OCI-LY3 (cell line): ENCODE measurements around the gene NRP2.

ENCODE experiments used
- H2AFZ ChIP-seq: fragments of 200-600, 300-600 bp; shearing (Covaris generic); 2 replicates; pipeline ENCODE4 v1.6.0; 2014; ENCODE audit warnings: antibody characterized with exemption, low read depth, low read length
- H3K27ac ChIP-seq: fragments of 200-600, 300-600 bp; sonication (generic); 2 replicates; pipeline ENCODE4 v1.5.1; 2014; ENCODE audit warnings: mild to moderate bottlenecking, low read length, moderate library complexity, mixed read lengths
- H3K27me3 ChIP-seq: fragments of 200-600, 300-600 bp; sonication (generic); 2 replicates; pipeline ENCODE4 v1.6.1; 2014; ENCODE audit warnings: low read depth, low read length, mixed read lengths
- H3K36me3 ChIP-seq: fragments of 200-600, 300-600 bp; sonication (generic); replicated peaks from 2 replicates; pipeline ENCODE3; 2014; ENCODE audit warnings: low read depth, low read length, mixed read lengths
- H3K4me1 ChIP-seq: fragments of 300-600, 200-600 bp; sonication (generic); 2 replicates; pipeline ENCODE4 v1.6.1; 2014; ENCODE audit warnings: low read length, mixed read lengths
- H3K4me2 ChIP-seq: fragments of 200-600, 300-600 bp; sonication (generic); 2 replicates; pipeline ENCODE4 v1.6.1; 2014; ENCODE audit warnings: low read length, mixed read lengths
- H3K4me3 ChIP-seq: fragments of 300-600, 200-600 bp; sonication (generic); 2 replicates; pipeline ENCODE4 v1.5.1; 2014; ENCODE audit warnings: antibody characterized with exemption, mild to moderate bottlenecking, low read length, moderate library complexity
- H3K79me2 ChIP-seq: fragments of 300-600, 200-600 bp; shearing (Covaris generic); 2 replicates; pipeline ENCODE4 v1.6.1; 2014; ENCODE audit warnings: mild to moderate bottlenecking, low read length, mixed read lengths
- H3K9ac ChIP-seq: fragments of 300-600, 200-600 bp; shearing (Covaris generic); 2 replicates; pipeline ENCODE4 v1.6.0; 2014; ENCODE audit warnings: mild to moderate bottlenecking, low read length, moderate library complexity
- H3K9me3 ChIP-seq: fragments of 200-600, 300-600 bp; shearing (Covaris generic); 2 replicates; pipeline ENCODE4 v1.6.1; 2014; ENCODE audit warnings: low read length, mixed read lengths; ENCODE audit not compliant: insufficient read depth
- H4K20me1 ChIP-seq: fragments of 200-600, 300-600 bp; sonication (generic); 2 replicates; pipeline ENCODE4 v1.6.1; 2016; ENCODE audit warnings: low read length, mixed read lengths; ENCODE audit not compliant: insufficient read depth
- EZH2phosphoT487 ChIP-seq: fragments of 200-600 bp; shearing (Covaris generic); IDR thresholded peaks from 2 replicates; pipeline ENCODE4 v1.6.1; 2018; ENCODE audit warnings: antibody characterized with exemption, mixed run types, low read depth
- TF ChIP-seq, protein P1 (sequence below): fragments of 200-600, 300-600 bp; sonication (generic); IDR thresholded peaks from 2 replicates; pipeline ENCODE4 v1.5.1; 2014; ENCODE audit warnings: antibody characterized with exemption, low read length, low read depth

The NRP2 gene

GRCh38 chr2:205759732-205760131 is 77.4 kb downstream of the NRP2 start:
- Histone ChIP-seq H3K4me3 (no peak overlapping the region), H3K27ac (no peak overlapping the region), H3K9me3 (no peaks in the 10 kb centered on the region), H4K20me1 (no peaks in the 10 kb centered on the region), H3K36me3 (no peaks in the 10 kb centered on the region), H2AFZ (no peak overlapping the region), H3K79me2 (no peaks in the 10 kb centered on the region), H3K9ac (no peak overlapping the region), H3K27me3 (peaks cover 39% of the 10 kb centered on the region), H3K4me1 (no peaks in the 10 kb centered on the region), H3K4me2 (no peak overlapping the region)
- TF ChIP-seq, protein P1, sequence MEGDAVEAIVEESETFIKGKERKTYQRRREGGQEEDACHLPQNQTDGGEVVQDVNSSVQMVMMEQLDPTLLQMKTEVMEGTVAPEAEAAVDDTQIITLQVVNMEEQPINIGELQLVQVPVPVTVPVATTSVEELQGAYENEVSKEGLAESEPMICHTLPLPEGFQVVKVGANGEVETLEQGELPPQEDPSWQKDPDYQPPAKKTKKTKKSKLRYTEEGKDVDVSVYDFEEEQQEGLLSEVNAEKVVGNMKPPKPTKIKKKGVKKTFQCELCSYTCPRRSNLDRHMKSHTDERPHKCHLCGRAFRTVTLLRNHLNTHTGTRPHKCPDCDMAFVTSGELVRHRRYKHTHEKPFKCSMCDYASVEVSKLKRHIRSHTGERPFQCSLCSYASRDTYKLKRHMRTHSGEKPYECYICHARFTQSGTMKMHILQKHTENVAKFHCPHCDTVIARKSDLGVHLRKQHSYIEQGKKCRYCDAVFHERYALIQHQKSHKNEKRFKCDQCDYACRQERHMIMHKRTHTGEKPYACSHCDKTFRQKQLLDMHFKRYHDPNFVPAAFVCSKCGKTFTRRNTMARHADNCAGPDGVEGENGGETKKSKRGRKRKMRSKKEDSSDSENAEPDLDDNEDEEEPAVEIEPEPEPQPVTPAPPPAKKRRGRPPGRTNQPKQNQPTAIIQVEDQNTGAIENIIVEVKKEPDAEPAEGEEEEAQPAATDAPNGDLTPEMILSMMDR: no peak
- TF ChIP-seq EZH2phosphoT487: no peak

GRCh38 chr2:205760157-205760556 is 77.9 kb downstream of the NRP2 start:
- no peak for TF ChIP-seq EZH2phosphoT487
- TF ChIP-seq, protein P1: no peak
- H3K36me3 ChIP-seq: no peaks in the 10 kb centered on the region
- H3K27me3 ChIP-seq: peaks cover 43% of the 10 kb centered on the region
- H3K4me1 ChIP-seq: no peaks in the 10 kb centered on the region
- no peaks in the 10 kb centered on the region for H3K9me3 ChIP-seq
- H3K9ac ChIP-seq: no peak overlapping the region
- H3K79me2 ChIP-seq: no peaks in the 10 kb centered on the region
- no peaks in the 10 kb centered on the region for H4K20me1 ChIP-seq
- H3K4me2 ChIP-seq: no peak overlapping the region
- no peak overlapping the region for H3K27ac ChIP-seq
- no peak overlapping the region for H3K4me3 ChIP-seq
- H2AFZ ChIP-seq: no peak overlapping the region

DNA sequence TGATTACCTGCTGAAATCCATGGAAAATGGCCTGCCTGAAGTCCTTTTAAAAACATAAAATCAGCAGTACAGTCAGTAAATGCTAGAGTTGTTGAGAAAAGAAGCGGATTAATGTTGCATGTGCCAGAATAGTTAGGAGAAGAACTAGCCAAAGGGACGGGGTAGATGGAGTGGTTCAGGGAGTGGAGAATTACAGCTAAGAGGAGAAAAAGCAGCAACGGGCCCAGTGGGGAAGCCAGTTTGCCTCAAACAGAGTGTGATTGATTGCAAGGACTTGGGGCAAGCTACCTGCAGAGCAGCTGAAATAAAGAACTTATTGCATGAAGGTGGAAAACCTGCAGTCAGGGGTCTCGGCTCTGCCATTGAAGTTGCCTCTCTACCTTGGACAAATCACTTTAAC is 79.1 kb downstream of the NRP2 start:
- Histone ChIP-seq H3K9me3 (no peaks in the 10 kb centered on the region), H3K27me3 (peaks cover 48% of the 10 kb centered on the region), H3K9ac (no peak overlapping the region), H3K79me2 (no peaks in the 10 kb centered on the region), H3K36me3 (no peaks in the 10 kb centered on the region), H3K4me2 (no peak overlapping the region), H3K4me3 (no peak overlapping the region), H2AFZ (no peak overlapping the region), H3K4me1 (no peaks in the 10 kb centered on the region), H4K20me1 (no peaks in the 10 kb centered on the region), H3K27ac (no peak overlapping the region)
- TF ChIP-seq, protein P1: no peak
- no peak for TF ChIP-seq EZH2phosphoT487

- Histone ChIP-seq H3K9ac (no peak overlapping the region), H3K4me1 (no peaks in the 10 kb centered on the region), H3K27ac (no peak overlapping the region), H3K4me2 (no peak overlapping the region), H4K20me1 (no peaks in the 10 kb centered on the region), H2AFZ (no peak overlapping the region), H3K4me3 (no peak overlapping the region), H3K79me2 (no peaks in the 10 kb centered on the region), H3K9me3 (no peaks in the 10 kb centered on the region), H3K36me3 (no peaks in the 10 kb centered on the region), H3K27me3 (peaks cover 47% of the 10 kb centered on the region)
- TF ChIP-seq, protein P1: no peak
- TF ChIP-seq EZH2phosphoT487: no peak
Measured at GRCh38 chr2:205762881-205763280, 80.6 kb downstream of the NRP2 start.
